Femur (tissue), 1 donor: ENCODE results near the gene CLDN6.

Experiments used
- DNase-seq: peaks from one replicate; pipeline ENCODE4 v3.0.0-alpha.2; 2017

The CLDN6 gene

DNA sequence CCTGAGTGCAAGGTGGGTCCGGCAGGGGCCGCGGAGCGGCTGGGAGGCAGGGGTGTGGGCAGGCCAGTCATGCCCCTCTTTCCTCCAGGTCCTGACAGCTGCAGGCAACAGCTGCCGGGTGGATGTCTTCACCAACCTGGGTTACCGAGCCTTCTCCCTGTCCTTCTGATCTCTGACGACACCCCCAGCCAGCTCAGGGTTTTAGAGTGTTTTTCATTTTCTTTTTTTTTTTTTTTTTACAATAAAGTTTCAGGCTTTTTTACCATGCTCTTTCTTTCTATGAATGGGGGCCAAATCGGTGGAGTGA lies 9.5 kb upstream of the CLDN6 start:
- DNase-seq: no peak

DNA sequence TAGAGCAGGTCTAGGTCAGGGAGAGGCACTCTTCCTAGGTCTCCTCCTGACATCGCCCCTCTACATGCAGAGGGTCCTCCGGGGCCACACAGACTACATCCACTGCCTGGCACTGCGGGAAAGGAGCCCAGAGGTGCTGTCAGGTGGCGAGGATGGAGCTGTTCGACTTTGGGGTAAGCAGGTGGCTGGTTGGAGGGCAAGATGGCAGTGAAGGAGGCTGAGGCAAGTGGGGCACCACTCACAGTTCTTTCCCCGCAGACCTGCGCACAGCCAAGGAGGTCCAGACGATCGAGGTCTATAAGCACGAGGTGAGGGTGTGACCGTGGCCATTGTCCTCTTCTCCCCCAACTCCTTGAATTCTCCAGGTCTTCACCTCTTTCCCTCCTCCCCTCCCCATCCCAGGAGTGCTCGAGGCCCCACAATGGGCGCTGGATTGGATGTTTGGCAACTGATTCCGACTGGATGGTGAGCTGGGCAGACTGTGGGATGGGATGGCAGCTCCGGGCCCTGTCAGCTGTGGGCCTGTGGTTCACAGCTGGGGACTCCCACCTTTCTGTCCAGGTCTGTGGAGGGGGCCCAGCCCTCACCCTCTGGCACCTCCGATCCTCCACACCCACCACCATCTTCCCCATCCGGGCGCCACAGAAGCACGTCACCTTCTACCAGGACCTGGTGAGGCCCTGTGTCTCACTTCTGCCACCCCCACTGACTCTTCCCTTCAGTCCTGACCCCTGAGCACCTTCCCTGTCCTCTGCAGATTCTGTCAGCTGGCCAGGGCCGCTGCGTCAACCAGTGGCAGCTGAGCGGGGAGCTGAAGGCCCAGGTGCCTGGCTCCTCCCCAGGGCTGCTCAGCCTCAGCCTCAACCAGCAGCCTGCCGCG lies 8.9 kb upstream of the CLDN6 start:
- no peak for DNase-seq

DNA sequence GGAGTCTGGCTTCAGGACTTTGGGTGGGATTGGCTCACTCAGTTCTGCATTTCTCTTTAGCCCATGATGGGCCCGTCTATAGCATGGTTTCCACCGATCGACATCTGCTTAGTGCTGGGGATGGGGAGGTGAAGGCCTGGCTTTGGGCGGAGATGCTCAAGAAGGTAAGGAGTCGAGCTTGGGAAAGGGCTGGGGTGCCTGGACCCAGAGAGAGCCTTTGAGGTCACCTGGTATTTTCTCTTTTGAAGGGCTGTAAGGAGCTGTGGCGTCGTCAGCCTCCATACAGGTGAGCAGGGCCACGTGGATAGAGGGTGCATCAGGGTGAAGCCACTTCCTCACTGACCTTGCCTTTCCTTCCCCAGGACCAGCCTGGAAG lies 8.0 kb upstream of the CLDN6 start:
- DNase-seq: no peak

DNA sequence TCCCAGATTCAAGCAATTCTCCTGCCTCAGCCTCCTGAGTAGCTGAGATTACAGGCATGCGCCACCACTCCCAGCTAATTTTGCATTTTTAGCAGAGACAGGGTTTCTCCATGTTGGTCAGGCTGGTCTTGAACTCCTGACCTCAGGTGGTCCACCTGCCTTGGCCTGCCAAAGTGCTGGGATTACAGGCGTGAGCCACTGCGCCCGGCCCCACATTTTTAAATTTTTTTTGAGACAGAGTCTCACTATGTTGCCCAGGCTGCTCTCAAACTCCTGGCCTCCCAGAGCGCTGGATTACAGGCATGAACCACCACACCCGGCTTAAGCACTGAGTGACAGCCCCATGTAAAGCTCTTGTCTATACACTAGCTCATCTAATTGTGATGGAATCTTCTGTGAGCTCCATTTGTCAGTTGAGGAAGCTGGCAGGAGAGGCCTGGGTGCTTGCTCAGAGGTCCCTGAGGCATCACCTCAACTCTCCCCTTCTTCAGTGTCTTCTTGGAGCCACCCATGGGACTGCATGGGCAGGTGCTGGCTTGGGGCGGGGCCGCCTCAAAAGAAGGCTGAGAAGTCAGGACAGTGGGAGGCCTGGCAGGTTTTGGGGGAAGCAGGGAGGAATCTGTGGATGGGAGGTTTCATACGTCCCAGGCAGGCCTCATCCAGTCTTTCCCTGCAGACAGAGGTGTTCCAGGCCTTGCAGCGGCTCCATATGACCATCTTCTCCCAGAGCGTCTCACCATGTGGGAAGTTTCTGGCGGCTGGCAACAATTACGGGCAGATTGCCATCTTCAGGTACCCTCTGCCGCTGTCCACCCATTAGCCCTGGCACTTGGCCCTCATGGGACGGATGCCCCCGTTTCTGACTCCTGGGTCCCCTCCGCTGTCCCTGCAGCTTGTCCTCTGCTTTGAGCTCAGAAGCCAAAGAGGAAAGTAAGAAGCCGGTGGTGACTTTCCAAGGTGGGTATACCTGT lies 7.3 kb upstream of the CLDN6 start:
- no peak for DNase-seq

DNA sequence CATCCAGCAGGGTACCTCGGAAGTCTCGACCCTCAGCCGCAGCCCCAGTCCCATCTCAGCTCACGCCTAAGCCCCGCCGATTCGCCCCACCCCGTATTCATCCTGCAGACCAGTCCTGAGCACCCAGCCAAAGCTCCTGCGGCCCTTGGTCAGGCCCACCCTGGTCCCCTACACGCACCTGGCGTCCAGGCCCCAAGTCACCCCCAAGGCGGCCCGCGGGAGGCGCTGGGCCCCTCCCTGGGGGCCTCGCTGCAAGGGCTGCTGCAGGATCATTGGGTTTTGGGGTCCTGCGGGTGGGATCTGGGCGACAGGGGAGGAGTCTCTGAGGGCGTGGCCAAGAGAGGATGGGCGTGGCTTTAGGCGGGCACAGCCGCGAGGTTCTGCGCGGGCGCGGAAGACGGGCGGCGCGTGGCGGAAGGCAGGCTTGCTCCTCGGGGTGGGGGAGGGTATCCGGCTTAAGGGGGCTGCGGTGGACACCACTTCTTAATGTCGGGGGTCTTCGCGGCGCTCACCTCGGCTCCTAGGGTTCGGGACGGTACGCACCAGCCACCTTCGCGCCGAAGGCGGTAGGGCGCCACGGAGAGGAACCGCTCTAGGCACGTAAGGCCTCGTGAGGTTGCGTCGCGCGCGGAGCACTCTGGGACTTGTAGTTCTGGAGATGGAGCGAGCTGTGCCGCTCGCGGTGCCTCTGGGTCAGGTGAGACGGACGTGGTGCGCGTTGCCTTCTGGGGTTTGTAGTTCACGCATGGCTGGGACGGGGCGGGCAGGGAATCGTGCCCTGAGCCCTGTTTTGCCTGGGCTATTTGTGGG lies 5.9 kb upstream of the CLDN6 start, which contains the start of the genes HCFC1R1 and THOC6:
Gene HCFC1R1, minus strand, starts transcription at position 274 of the 810 bp plus-strand sequence. Its CDS starts 1 bp downstream, at position 273.
Gene THOC6, plus strand, starts transcription at position 367 of the 810 bp plus-strand sequence. Its CDS starts 292 bp downstream, at position 659.
- DNase-seq: peak; percentile 97

DNA sequence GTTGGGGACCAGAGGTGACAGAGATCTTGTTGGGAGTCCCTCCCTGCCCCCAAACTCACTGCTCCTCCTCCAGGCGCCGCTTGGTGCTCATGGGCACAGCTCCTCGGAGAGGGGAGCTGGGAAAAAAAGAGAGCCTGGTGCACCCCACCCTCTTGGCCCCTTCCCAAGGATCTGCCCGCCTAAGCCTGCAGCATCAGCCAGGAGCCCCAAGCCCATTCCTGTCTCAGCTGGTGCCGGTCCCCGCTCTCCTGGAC lies 5.4 kb upstream of the CLDN6 start:
- peak; percentile 79 for DNase-seq

DNA sequence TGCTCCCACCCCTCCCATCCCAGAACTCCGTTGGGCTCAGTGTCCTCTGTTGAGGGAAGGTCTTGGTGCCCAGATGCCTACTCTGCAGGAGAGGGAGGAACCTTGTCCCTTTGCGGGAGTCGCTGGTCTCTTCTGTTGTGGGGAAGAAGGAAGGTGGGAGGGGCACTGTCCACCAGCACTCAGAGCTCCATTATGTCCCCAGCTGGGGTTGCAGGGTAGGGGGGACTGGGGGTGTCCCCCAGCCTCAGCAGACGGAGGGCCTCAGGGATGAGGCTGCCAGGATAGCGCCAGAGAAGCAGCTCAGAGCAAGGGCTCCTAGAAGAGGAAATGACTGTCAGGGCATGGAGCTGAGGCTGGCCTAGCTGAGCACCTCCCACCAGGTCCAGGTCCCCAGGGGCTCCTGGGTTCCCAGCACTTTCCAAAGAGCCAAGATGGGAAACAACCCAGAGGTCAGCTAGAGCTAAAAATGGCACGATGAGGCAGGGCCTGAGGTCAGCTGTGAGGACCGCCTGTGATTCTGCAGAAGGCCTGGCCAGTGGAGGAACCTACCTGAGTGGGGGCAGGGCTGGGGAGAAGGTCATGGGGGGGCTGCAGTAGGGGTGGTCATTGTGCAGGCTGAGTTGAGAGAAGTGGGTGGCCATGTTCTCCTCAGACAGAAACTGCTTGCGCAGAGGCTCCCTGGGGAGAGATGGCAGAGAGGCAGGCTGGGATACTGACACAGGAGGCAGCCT lies 4.9 kb upstream of the CLDN6 start:
- DNase-seq: no peak

DNA sequence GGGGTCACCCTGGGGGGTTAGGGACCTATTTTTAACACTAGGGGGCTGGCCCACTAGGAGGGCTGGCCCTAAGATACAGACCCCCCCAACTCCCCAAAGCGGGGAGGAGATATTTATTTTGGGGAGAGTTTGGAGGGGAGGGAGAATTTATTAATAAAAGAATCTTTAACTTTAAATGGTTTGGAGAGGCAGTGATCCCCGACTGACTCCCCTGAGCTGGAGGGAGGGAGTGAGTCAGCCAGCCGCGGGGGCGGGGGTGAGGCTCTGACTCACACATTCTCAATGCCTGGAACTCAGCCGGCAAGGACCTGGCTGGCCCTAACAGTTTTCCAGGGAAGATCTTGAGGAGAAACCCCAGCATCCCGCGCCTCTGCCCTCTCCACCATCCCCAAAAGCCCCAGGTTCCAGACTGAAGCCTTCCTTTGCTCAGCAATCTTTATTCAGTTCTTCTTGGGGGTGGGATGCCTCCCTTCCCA lies 4.3 kb upstream of the CLDN6 start:
- DNase-seq: peak; percentile 94

DNA sequence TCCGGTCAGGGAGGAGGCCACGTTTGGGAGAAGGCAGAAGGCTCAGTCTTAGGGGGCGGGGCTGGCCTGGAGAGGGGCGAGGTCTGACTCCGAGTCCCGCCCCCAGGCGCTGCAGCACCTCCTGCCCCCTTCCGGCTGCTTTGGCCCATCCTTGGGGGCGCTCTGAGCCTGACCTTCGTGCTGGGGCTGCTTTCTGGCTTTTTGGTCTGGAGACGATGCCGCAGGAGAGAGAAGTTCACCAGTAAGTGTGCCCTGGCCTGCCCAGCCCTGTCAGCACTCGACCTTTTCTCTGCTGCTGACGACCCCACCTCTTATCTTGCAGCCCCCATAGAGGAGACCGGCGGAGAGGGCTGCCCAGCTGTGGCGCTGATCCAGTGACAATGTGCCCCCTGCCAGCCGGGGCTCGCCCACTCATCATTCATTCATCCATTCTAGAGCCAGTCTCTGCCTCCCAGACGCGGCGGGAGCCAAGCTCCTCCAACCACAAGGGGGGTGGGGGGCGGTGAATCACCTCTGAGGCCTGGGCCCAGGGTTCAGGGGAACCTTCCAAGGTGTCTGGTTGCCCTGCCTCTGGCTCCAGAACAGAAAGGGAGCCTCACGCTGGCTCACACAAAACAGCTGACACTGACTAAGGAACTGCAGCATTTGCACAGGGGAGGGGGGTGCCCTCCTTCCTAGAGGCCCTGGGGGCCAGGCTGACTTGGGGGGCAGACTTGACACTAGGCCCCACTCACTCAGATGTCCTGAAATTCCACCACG lies 3.6 kb upstream of the CLDN6 start:
- peak; percentile 88 for DNase-seq

DNA sequence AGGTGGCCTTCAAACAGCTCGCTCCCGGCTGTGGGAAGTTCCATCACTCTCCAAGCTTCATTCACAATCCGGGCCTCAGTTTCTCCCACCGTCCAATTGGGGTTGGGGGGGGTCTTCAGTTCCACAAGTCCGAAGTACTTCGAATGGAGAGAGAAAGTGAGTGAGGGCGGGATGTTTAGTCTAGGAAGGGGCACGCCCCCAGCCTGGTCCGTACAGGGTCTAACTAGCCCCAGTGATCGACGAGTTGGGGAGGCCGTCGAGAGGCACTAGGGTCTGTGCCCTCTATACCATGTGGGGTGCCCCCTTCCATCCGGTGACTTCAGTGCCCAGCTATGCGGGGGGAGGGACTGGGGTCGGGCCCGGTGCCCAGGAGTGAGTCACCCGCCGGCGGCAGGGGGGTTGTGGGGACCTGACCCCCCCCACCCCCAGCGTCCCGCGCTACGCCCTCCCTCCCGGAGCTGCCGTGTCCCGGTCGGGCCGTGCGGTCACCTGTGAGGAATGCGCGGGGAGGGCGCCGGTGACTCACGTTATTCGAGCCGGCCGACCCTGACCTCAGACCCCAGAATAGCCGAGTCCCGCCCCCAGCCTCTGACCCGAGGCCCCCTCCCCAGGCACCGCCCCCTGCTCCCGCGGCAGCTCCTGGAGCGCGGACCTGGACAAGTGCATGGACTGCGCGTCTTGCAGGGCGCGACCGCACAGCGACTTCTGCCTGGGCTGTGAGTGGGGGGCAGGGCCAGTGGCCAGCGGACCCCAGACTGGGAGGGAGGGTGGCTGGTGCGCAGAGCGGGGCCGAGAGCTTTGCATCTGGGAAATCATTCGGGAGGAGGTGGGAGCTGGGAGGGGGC lies 2.8 kb upstream of the CLDN6 start:
- peak; percentile 83 for DNase-seq

DNA sequence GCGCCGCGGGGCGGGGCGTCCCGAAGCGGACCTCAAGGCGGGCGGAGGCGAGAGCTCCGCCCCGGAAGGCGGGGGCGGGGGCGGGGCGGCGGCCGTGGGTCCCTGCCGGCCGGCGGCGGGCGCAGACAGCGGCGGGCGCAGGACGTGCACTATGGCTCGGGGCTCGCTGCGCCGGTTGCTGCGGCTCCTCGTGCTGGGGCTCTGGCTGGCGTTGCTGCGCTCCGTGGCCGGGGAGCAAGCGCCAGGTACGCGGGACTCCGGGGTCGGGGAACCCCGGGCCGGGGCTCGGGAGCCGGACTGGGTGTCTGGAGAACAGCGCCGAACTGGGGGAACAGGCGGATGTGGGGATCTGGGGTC lies 2.2 kb upstream of the CLDN6 start, which contains the start of gene TNFRSF12A:
Gene TNFRSF12A, plus strand, starts transcription at position 122 of the 357 bp plus-strand sequence. Its CDS starts 30 bp downstream, at position 152.
- peak; percentile 87 for DNase-seq

DNA sequence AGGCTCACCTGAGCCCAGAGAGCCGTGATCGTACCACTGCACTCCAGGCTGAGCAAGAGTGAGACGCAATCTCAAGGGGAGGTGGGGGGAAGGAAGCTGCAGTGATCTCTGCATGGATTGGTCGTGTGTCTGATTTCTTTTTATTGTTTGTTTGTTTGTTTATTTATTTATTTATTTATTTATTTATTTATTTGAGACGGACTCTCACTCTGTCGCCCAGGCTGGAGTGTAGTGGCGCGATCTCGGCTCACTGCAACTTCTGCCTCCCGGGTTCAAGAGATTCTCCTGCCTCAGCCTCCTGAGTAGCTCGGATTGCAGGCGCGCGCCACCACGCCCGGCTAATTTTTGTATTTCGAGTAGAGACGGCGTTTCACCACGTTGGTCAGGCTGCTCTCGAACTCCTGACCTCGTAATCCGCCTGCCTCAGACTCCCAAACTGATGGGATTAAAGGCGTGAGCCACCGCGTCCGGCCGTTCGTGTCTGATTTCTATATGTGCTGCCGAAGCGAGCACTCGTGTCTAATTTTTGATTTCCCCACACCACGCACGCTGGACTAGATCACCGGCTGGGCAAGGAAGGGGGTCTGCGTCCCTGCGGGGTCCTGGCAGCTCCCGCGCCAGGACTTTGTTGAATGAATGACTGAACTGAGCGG lies 1.7 kb upstream of the CLDN6 start:
- no peak for DNase-seq

DNA sequence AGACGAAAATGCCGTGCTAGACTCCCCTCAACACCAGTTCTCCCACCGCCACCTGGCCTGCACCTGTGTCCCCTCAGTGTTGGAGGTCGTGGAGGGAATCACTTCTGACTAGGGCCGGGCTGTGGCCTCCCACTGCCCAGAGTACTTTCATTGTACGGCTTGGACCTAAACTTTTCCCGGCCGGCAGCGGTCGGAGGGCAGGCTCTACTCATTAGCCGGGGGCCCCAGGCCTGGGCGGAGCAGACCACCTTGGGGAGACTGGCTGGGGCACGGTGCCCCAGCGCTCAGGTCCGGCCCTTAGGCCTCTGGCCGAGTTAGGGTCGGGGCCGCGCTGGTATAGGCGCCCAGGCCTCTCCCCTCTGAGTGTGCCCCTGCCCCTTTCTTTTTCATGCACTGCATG lies 639 bp downstream of the CLDN6 start:
- DNase-seq: no peak

DNA sequence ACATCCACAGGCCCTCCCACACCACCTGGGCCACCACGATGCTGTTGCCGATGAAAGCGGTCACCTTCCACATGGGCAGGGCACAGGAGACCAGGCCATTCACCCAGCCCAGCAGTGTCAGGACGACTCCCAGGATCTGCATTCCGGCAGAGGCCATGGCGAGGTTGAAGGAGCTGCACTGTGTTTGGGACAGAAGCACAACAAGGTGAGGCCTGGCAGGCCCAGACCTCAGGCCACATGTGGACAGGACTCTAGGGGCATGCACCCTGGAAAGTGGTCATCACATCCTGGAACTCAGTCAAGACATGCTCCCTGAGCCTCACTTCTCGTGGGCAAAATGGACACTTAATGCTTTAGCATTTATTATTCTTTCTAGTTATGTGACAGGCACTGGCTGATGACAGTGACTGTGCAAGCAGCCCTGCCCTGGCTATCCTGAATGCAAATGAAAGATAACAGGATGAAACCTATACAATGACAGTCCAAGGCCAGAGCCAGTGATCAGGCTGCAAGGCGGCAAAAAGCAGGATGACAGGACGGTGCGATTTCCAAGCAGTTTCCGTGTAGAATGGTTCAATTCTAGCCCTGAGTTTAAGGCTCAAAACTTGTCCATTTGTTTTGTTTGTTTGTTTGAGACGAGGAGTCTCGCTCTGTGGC lies 2.0 kb downstream of the CLDN6 start:
- DNase-seq: no peak

DNA sequence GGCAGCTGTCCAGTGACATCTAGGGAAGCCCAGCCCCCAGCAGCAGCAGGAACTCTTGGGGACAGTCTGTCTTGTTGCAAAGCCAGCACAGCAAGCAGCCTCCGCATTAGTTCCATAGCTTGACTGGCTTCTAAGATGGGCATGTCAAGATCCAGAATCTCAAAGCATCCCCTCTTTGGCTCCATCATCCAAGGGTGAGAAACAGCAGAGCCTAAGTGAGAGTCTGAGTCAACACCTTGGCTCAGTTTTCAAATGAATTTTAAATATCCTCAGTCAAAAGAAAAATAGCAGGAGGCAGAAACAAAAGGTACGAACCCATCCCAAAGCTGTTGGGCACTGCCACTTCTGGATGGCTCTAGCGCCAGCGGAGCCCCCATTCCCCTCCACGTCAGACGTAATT lies 3.0 kb downstream of the CLDN6 start:
- no peak for DNase-seq

DNA sequence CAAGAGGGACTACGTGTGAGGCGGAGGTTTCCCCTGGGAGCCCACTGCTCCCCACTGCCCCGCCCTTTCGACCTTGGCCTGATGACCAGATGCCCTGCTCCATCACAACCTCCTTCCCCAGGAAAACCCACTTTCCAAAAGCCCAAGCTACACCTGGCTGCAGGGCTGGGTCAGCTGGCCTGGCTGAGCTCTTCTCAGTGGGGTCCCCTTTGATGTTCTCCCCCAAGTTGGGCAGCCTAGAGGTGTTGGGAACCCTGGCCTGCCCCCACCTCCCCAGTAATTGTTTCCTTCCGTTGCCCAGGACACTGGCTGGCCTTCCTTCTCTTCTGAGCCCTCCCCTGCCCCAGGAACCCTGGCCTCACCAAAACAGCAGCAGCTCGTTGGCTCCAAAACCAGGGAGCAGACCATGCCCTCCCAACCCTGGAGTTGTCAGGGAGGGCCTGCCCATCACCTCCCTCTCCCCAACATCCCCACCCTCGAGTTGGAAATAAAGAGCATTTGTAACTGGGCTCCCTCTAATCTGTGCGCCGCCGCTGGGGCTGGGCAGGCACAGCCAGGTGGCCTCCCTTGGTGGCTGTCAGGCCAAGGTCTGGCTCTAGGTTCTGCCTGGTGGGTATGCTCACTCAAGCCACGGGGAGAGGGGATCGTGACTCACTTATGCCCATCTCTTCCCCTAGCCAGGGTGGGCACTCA lies 3.8 kb downstream of the CLDN6 start:
- DNase-seq: no peak

DNA sequence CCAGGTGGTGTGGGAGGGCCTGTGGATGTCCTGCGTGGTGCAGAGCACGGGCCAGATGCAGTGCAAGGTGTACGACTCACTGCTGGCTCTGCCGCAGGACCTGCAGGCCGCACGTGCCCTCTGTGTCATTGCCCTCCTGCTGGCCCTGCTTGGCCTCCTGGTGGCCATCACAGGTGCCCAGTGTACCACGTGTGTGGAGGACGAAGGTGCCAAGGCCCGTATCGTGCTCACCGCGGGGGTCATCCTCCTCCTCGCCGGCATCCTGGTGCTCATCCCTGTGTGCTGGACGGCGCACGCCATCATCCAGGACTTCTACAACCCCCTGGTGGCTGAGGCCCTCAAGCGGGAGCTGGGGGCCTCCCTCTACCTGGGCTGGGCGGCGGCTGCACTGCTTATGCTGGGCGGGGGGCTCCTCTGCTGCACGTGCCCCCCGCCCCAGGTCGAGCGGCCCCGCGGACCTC lies 4.5 kb downstream of the CLDN6 start:
- DNase-seq: no peak

DNA sequence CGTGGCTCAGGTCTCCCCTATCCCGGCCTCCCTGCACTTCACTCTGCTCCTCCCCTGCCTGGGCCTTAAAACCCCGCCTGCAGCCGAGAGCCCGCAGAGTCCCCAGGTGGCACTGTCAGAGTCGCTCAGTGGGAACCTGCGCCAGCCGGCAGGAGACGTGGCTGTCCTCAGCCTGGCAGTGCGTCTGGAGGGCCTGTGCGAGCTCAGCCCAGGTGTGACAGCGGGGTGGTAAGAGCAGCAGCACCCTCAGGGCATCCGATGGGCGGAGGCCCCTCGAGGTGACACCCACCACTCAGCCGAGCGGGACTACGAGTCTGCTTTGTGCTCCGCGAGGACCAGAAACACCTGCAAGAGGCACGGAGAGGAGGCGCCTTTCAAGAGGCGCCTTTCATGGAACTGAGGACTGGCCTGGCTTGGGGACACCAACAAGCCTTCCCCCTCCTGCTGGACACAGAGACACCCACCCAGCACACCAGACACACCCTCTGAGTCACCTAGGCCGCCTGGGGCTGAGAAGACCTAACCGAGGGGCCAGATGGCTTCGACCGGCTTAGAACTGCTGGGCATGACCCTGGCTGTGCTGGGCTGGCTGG lies 5.1 kb downstream of the CLDN6 start, which contains the start of gene CLDN9:
Gene CLDN9, plus strand, starts transcription at position 96 of the 593 bp plus-strand sequence. Its CDS starts 440 bp downstream, at position 536.
- no peak for DNase-seq
